Keratinocyte (primary cell): ENCODE measurements around the gene BCAS3. TPM values are rescaled to one million over a fixed set of nuclear protein-coding genes. Genes with fewer than 3 reads are reported as not detected.

Experiments
- DNase-seq: peaks from one replicate; pipeline ENCODE4 v3.0.0-alpha.2; 2011; ENCODE audit warnings: low read depth, missing footprints, low spot score
- FAIRE-seq: peaks from 2 replicates; lab custom pipeline; 2011; peaks lifted over from hg19 to GRCh38; lab: Jason Lieb, UNC
- H2AFZ ChIP-seq: 2 replicates; pipeline ENCODE4 v1.6.0; 2012; ENCODE audit warnings: low read length, control low read depth, inconsistent platforms; ENCODE audit not compliant: control insufficient read depth
- H3K27ac ChIP-seq: 2 replicates; pipeline ENCODE4 v1.5.1; 2011; ENCODE audit warnings: low read length; ENCODE audit not compliant: control insufficient read depth, insufficient read depth
- H3K27me3 ChIP-seq: 3 replicates; pipeline ENCODE4 v1.6.0; 2011; ENCODE audit warnings: low read length; ENCODE audit not compliant: control insufficient read depth, insufficient read depth; ENCODE audit errors: extremely low read depth
- H3K36me3 ChIP-seq, 2 experiments: 2 replicates in 1 of 2; 3 replicates in 1 of 2; pipeline ENCODE4 v1.5.1; 2011; ENCODE audit warnings: low read length in 2 of 2, mild to moderate bottlenecking in 1 of 2; ENCODE audit not compliant: control insufficient read depth in 2 of 2, insufficient read depth in 2 of 2; ENCODE audit errors: extremely low read depth in 1 of 2
- H3K4me1 ChIP-seq: 3 replicates; pipeline ENCODE4 v1.5.1; 2011; ENCODE audit warnings: low read length; ENCODE audit not compliant: control insufficient read depth, insufficient read depth; ENCODE audit errors: extremely low read depth
- H3K4me2 ChIP-seq: 3 replicates; pipeline ENCODE4 v1.6.0; 2011; ENCODE audit warnings: low read depth, low read length; ENCODE audit not compliant: control insufficient read depth, insufficient read depth; ENCODE audit errors: extremely low read depth
- H3K4me3 ChIP-seq, 3 experiments: fragments of 200-600 bp in 1 of 3; sonication (generic) in 1 of 3; 2 replicates in 2 of 3; 3 replicates in 1 of 3; pipeline ENCODE4 v1.5.1; 2011 to 2016; ENCODE audit warnings: low read length in 3 of 3, mild to moderate bottlenecking in 3 of 3, control low read depth in 2 of 3, inconsistent platforms in 1 of 3, low read depth in 1 of 3, mixed read lengths in 1 of 3, mixed run types in 1 of 3, moderate library complexity in 1 of 3; ENCODE audit not compliant: control insufficient read depth in 2 of 3, insufficient read depth in 2 of 3; ENCODE audit errors: extremely low read depth in 1 of 3
- H3K79me2 ChIP-seq: 2 replicates; pipeline ENCODE4 v1.6.0; 2012; ENCODE audit warnings: low read length; ENCODE audit not compliant: control insufficient read depth, insufficient read depth
- H3K9ac ChIP-seq: 3 replicates; pipeline ENCODE4 v1.6.0; 2011; ENCODE audit warnings: low read length; ENCODE audit not compliant: control insufficient read depth, insufficient read depth; ENCODE audit errors: extremely low read depth
- H3K9me1 ChIP-seq: 3 replicates; pipeline ENCODE4 v1.6.0; 2011; ENCODE audit warnings: low read length; ENCODE audit not compliant: control insufficient read depth, insufficient read depth; ENCODE audit errors: extremely low read depth
- H3K9me3 ChIP-seq: 2 replicates; pipeline ENCODE4 v1.5.1; 2012; ENCODE audit warnings: low read depth, low read length; ENCODE audit not compliant: control insufficient read depth
- H4K20me1 ChIP-seq: 3 replicates; pipeline ENCODE4 v1.6.0; 2011; ENCODE audit warnings: low read length; ENCODE audit not compliant: control insufficient read depth, insufficient read depth; ENCODE audit errors: extremely low read depth
- EZH2 ChIP-seq: IDR thresholded peaks from one replicate; pipeline ENCODE4 v1.6.1; 2012; ENCODE audit warnings: inconsistent platforms, mild to moderate bottlenecking, low read length, moderate library complexity
- dilution Hi-C: fragments of 300-500 bp; cut with MboI; formaldehyde crosslinking; loops from one replicate; pipeline ENCODE4 v1.7.0; 2020; ENCODE audit warnings: low sequenced_read_pairs; ENCODE audit not compliant: extremely low pct_ligation_motif_present
- polyA plus RNA-seq, 5 experiments: library from polyadenylated mRNA; depleted of rRNA in 3 of 5; stranded (reverse) in 3 of 5; stranded (forward) in 1 of 5; unstranded in 1 of 5; fragments of >200 nt; gene quantifications; 1 replicate in 1 of 5; 2 replicates in 3 of 5; 3 replicates in 1 of 5; pipeline versions ENCODE4 v1.2.1 to v1.2.3, GENCODE V29; 2011 to 2012; ENCODE audit warnings: missing spikeins in 2 of 5, low read depth in 1 of 5, low replicate concordance in 1 of 5
- TF ChIP-seq, protein P1 (sequence below), 3 experiments: IDR thresholded peaks in 1 of 3; conservative IDR thresholded peaks in 1 of 3; optimal IDR thresholded peaks in 1 of 3; 2 replicates in 2 of 3; 3 replicates in 1 of 3; pipeline versions ENCODE3 to v1.5.1; 2011; ENCODE audit warnings: low read length in 3 of 3, mild to moderate bottlenecking in 3 of 3, moderate library complexity in 2 of 3, control low read depth in 1 of 3, inconsistent platforms in 1 of 3; ENCODE audit not compliant: insufficient read depth in 2 of 3; ENCODE audit errors: extremely low read depth in 1 of 3

Gene BCAS3
- polyA plus RNA-seq, 1 donor (not counting 4 experiments of a cell fraction or from before 2014, with no cell fraction given), result 11.8 TPM

DNA sequence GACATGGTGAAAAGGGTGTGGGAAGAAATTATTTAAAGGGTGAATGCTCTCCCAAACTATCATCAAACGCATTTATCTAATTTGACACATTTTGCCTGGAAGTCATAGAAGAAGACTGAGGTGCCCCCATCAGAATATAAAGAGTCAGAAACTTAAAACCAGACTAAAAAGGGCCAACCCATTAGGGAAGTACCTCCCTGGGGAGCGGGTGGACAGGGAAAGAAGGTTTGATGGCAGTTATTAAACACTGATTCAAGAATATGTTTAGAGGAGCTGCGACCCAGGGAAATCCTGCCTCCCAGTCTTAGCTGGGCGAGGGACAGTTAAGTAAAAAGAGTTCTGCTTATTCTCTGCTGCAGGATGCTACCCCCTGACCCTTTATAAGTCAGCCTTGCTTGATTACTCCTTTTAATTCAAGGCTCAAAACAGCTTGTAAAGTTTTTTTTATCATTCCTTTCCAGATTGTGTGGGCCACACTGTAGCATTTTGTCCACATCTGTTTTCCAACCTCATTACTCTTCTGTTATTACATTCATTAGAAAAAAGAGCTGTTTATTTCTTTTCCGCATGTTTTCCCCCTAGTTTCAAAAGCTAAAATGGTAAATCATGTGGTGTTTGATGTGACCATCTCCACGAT is 583.5 kb downstream of the BCAS3 start:
- no peaks in the 10 kb centered on the region for H3K4me1 ChIP-seq
- no peak overlapping the region for H3K4me3 ChIP-seq
- no peaks in the 10 kb centered on the region for H3K9me3 ChIP-seq
- no peak for TF ChIP-seq EZH2
- TF ChIP-seq, protein P1, sequence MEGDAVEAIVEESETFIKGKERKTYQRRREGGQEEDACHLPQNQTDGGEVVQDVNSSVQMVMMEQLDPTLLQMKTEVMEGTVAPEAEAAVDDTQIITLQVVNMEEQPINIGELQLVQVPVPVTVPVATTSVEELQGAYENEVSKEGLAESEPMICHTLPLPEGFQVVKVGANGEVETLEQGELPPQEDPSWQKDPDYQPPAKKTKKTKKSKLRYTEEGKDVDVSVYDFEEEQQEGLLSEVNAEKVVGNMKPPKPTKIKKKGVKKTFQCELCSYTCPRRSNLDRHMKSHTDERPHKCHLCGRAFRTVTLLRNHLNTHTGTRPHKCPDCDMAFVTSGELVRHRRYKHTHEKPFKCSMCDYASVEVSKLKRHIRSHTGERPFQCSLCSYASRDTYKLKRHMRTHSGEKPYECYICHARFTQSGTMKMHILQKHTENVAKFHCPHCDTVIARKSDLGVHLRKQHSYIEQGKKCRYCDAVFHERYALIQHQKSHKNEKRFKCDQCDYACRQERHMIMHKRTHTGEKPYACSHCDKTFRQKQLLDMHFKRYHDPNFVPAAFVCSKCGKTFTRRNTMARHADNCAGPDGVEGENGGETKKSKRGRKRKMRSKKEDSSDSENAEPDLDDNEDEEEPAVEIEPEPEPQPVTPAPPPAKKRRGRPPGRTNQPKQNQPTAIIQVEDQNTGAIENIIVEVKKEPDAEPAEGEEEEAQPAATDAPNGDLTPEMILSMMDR (optimal IDR thresholded peaks at IDR 0.05 in 1 of 3, IDR thresholded peaks at IDR 0.05 in 1 of 3, conservative IDR thresholded peaks at IDR 0.05 in 1 of 3; ENCODE audit: extremely low read depth in 1 of 3, insufficient read depth in 2 of 3, low read length in 3 of 3), result no peak
- no peaks in the 10 kb centered on the region for H3K79me2 ChIP-seq
- no peak overlapping the region for H3K9ac ChIP-seq
- no peaks in the 10 kb centered on the region for H3K36me3 ChIP-seq
- no peak overlapping the region for H3K27ac ChIP-seq
- DNase-seq, result no peak
- no peak overlapping the region for H3K4me2 ChIP-seq
- H4K20me1 ChIP-seq, result no peaks in the 10 kb centered on the region
- H2AFZ ChIP-seq, result no peak overlapping the region
- dilution Hi-C loops, result no loop called here
- FAIRE-seq, result no peak
- H3K27me3 ChIP-seq, result peaks cover 5% of the 10 kb centered on the region
- H3K9me1 ChIP-seq, result no peaks in the 10 kb centered on the region

DNA sequence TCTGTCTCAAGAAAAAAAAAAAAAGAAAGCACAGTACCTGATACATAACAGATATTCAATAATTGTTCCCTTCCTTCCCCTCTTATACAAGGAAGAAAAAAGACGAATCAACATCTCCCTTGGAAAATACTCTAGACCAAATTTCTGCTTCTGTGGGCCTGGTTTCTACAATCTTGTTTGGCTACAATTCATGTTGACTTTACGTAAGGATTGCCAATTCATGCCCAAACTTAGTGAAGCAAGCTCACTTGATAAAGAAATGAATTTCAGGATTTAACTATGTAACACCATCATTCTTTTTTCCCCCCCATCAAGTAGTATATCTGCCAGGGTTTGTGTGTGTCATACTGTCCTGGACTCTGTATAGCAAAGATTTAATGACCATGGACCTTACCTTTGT is 587.7 kb downstream of the BCAS3 start:
- Histone ChIP-seq H3K9ac (no peak overlapping the region), H3K79me2 (no peaks in the 10 kb centered on the region), H3K36me3 (no peaks in the 10 kb centered on the region), H3K4me3 (no peak overlapping the region), H3K9me1 (no peaks in the 10 kb centered on the region), H3K27me3 (no peaks in the 10 kb centered on the region), H4K20me1 (no peaks in the 10 kb centered on the region), H2AFZ (no peak overlapping the region), H3K4me1 (no peaks in the 10 kb centered on the region), H3K27ac (no peak overlapping the region), H3K9me3 (no peaks in the 10 kb centered on the region), H3K4me2 (no peak overlapping the region)
- DNase-seq (no peak), FAIRE-seq (no peak)
- TF ChIP-seq EZH2, result no peak
- TF ChIP-seq, protein P1 (optimal IDR thresholded peaks at IDR 0.05 in 1 of 3, IDR thresholded peaks at IDR 0.05 in 1 of 3, conservative IDR thresholded peaks at IDR 0.05 in 1 of 3; ENCODE audit: extremely low read depth in 1 of 3, insufficient read depth in 2 of 3, low read length in 3 of 3), result no peak
- dilution Hi-C loops, result no loop called here
